ENCODE measurements around the gene FSD1L. TPM values are rescaled to one million over a fixed set of nuclear protein-coding genes. Genes with fewer than 3 reads are reported as not detected.

The FSD1L gene
- total RNA-seq, 1 experiment from 2014 or later = 5.5 TPM

DNA sequence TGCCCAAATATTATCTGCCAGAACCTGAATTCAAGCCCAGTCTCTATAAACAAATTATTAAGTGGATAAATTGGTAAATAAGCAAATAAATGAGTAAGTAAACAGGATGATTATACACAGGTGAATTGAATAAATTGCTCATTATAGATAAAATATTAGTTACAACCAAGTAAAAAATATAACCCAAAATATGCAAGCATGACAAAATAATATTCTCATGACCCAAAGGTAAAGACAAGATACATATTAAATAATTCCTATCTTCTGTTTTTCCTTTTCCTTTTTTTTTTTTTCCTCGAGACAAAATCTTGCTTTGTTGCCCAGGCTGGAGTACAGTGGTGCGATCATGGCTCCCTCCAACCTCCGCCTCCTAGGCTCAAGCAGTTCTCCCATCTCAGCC is 21.2 kb upstream of the FSD1L start:
- Histone ChIP-seq H3K23me2 (ENCODE audit: insufficient read length, low read depth, low read length, poor library complexity, severe bottlenecking) (no peaks in the 10 kb centered on the region), H3K18ac (ENCODE audit: insufficient read length, low read depth, low read length) (no peak overlapping the region), H3K27ac (ENCODE audit: insufficient read length, low read depth, low read length) (no peak overlapping the region), H4K91ac (ENCODE audit: insufficient read length, low read depth, low read length) (no peak overlapping the region), H3K9ac (ENCODE audit: extremely low read depth, insufficient read length, low read length) (no peak overlapping the region), H4K5ac (ENCODE audit: insufficient read length, low read depth, low read length) (no peak overlapping the region), H2BK15ac (ENCODE audit: low read depth, low read length) (no peak overlapping the region), H3T11ph (ENCODE audit: low read length) (no peak overlapping the region), H3K4me1 (ENCODE audit: insufficient read depth, low read length) (no peaks in the 10 kb centered on the region), H3K79me1 (ENCODE audit: insufficient read depth, low read depth, low read length, poor library complexity, severe bottlenecking) (no peaks in the 10 kb centered on the region), H2BK5ac (ENCODE audit: insufficient read length, low read length) (no peak overlapping the region), H3K27me3 (ENCODE audit: insufficient read depth, low read length) (no peaks in the 10 kb centered on the region), H3K23ac (ENCODE audit: insufficient read length, low read depth, low read length) (no peak overlapping the region), H2BK20ac (ENCODE audit: low read depth, low read length, poor library complexity, severe bottlenecking) (no peak overlapping the region), H3K9me3 (ENCODE audit: control insufficient read depth, low read depth, low read length) (no peaks in the 10 kb centered on the region), H4K8ac (replicated peaks; ENCODE audit: insufficient read length, low read depth, low read length) (no peak overlapping the region), H3K4me2 (ENCODE audit: insufficient read depth, insufficient read length, low read length) (no peak overlapping the region), H3K14ac (ENCODE audit: insufficient read depth, low read length) (no peak overlapping the region), H2AFZ (ENCODE audit: low read length) (no peak overlapping the region), H2BK12ac (ENCODE audit: insufficient read length, low read depth, low read length) (no peak overlapping the region), H2BK120ac (ENCODE audit: low read depth, low read length, poor library complexity, severe bottlenecking) (no peak overlapping the region), H3K4ac (ENCODE audit: low read depth, low read length) (no peak overlapping the region), H3K56ac (ENCODE audit: insufficient read length, low read depth, low read length) (no peak overlapping the region), H2AK5ac (ENCODE audit: insufficient read length, low read length) (no peak overlapping the region), H3K79me2 (ENCODE audit: insufficient read depth, low read length) (no peaks in the 10 kb centered on the region), H4K20me1 (ENCODE audit: control insufficient read depth, insufficient read depth, insufficient read length) (no peaks in the 10 kb centered on the region)
- no CpG with 5 or more reads among the region's 3 CpGs for WGBS (ENCODE audit: extremely low coverage, insufficient read length, low lambda C conversion rate)
- H3K4me3 Mint-ChIP-seq = no peak overlapping the region
- no peaks in the 10 kb centered on the region for H3K36me3 Mint-ChIP-seq (ENCODE audit: insufficient read depth in 1 of 3, low read depth in 3 of 3)
- TF ChIP-seq, protein P1, sequence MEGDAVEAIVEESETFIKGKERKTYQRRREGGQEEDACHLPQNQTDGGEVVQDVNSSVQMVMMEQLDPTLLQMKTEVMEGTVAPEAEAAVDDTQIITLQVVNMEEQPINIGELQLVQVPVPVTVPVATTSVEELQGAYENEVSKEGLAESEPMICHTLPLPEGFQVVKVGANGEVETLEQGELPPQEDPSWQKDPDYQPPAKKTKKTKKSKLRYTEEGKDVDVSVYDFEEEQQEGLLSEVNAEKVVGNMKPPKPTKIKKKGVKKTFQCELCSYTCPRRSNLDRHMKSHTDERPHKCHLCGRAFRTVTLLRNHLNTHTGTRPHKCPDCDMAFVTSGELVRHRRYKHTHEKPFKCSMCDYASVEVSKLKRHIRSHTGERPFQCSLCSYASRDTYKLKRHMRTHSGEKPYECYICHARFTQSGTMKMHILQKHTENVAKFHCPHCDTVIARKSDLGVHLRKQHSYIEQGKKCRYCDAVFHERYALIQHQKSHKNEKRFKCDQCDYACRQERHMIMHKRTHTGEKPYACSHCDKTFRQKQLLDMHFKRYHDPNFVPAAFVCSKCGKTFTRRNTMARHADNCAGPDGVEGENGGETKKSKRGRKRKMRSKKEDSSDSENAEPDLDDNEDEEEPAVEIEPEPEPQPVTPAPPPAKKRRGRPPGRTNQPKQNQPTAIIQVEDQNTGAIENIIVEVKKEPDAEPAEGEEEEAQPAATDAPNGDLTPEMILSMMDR (conservative IDR thresholded peaks at IDR 0.05) = no peak
- H3K27me3 Mint-ChIP-seq (ENCODE audit: low read depth) = no peaks in the 10 kb centered on the region
- no peak overlapping the region for H3K27ac Mint-ChIP-seq
- no peaks in the 10 kb centered on the region for H3K9me3 Mint-ChIP-seq
- H3K4me1 Mint-ChIP-seq = no peaks in the 10 kb centered on the region
- no peak for DNase-seq

Data from H9 (cell line).